ENCODE data around the gene CFAP74. TPM values are rescaled to one million over a fixed set of nuclear protein-coding genes. Genes with fewer than 3 reads are reported as not detected.

CFAP74 gene
- total RNA-seq, 1 donor from 2014 or later, result 0.35 TPM

GRCh38 chr1:1941211-1941841 lies 62.3 kb downstream of the CFAP74 start:
- Histone ChIP-seq H3K27me3 (peaks cover 15% of the 10 kb centered on the region), H3K4me3 (no peak overlapping the region), H3K27ac (no peak overlapping the region), H3K36me3 (no peaks in the 10 kb centered on the region), H3K9me3 (no peaks in the 10 kb centered on the region), H3K4me1 (no peaks in the 10 kb centered on the region)
- ATAC-seq (no peak), DNase-seq (no peak)
- TF ChIP-seq, protein P1, sequence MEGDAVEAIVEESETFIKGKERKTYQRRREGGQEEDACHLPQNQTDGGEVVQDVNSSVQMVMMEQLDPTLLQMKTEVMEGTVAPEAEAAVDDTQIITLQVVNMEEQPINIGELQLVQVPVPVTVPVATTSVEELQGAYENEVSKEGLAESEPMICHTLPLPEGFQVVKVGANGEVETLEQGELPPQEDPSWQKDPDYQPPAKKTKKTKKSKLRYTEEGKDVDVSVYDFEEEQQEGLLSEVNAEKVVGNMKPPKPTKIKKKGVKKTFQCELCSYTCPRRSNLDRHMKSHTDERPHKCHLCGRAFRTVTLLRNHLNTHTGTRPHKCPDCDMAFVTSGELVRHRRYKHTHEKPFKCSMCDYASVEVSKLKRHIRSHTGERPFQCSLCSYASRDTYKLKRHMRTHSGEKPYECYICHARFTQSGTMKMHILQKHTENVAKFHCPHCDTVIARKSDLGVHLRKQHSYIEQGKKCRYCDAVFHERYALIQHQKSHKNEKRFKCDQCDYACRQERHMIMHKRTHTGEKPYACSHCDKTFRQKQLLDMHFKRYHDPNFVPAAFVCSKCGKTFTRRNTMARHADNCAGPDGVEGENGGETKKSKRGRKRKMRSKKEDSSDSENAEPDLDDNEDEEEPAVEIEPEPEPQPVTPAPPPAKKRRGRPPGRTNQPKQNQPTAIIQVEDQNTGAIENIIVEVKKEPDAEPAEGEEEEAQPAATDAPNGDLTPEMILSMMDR (IDR thresholded peaks at IDR 0.05), result no peak
- intact Hi-C loops (cut with DNase I), result no loop called here

DNA sequence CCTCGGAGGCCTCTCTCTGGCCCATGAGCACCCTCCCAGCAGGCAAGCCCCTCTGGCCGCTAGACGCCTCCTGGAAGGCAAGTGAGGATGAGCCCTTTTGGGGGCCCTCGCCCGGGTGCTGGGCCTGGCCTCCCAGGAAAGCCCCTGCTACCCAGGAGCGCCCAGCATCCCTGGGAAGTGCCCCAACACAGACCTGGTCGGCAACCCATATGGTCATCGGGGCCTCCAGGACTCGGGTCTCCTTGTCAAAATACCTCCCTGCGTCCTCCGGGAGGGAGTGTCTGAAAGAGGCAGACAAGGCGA lies 63.5 kb downstream of the CFAP74 start:
- ATAC-seq, result no peak
- peaks cover 15% of the 10 kb centered on the region for H3K27me3 ChIP-seq
- no peaks in the 10 kb centered on the region for H3K36me3 ChIP-seq
- no peak overlapping the region for H3K4me3 ChIP-seq
- intact Hi-C loops (cut with DNase I), result no loop called here
- no peaks in the 10 kb centered on the region for H3K9me3 ChIP-seq
- H3K27ac ChIP-seq, result no peak overlapping the region
- no peak for DNase-seq
- TF ChIP-seq, protein P1 (IDR thresholded peaks at IDR 0.05), result no peak
- H3K4me1 ChIP-seq, result no peaks in the 10 kb centered on the region

DNA sequence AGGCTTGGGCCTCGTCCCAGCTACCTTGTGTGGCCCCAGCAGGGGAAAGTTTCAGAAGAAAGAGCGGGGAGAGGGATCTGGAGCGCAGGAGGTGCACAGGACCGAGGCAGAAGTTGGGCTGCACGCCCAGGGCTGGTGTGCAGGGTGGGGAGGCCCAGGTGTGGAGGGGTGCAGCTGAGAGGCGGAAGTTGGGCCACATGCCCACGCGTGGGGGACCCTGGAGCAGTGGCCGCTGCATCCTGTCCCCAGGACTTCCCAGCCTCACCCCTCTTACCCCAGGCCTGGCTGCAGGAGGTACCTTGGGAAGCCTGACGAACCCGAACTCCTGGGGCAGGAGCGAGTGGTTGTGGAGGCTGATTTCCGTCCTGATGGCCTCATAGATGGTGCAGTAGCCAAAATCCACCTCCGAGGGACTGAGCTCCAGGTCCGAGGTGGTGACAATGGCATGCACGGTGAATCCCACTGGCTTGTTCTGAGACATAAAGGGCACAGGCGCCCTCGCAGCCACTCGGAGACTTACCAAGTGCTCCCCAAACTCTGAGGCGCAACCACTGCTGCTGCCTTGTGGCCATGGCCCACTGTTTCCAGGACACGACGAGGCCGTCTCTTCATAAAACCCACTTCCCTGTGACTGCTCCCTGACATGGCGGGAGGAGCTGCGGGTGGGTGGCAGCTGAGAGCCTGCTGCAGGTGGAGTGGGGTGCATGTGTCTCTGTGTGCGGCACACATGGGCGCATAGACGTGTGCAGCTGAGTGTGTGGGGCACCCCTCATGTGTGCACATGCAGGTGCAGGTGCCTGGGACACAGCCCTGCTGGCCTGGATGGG lies 64.1 kb downstream of the CFAP74 start:
- intact Hi-C loops (cut with DNase I), result no loop called here
- Histone ChIP-seq H3K36me3 (no peaks in the 10 kb centered on the region), H3K9me3 (no peaks in the 10 kb centered on the region), H3K27ac (no peak overlapping the region), H3K4me3 (no peak overlapping the region), H3K27me3 (peaks cover 15% of the 10 kb centered on the region), H3K4me1 (no peaks in the 10 kb centered on the region)
- ATAC-seq (no peak), DNase-seq (no peak)
- TF ChIP-seq, protein P1 (IDR thresholded peaks at IDR 0.05), result no peak

DNA sequence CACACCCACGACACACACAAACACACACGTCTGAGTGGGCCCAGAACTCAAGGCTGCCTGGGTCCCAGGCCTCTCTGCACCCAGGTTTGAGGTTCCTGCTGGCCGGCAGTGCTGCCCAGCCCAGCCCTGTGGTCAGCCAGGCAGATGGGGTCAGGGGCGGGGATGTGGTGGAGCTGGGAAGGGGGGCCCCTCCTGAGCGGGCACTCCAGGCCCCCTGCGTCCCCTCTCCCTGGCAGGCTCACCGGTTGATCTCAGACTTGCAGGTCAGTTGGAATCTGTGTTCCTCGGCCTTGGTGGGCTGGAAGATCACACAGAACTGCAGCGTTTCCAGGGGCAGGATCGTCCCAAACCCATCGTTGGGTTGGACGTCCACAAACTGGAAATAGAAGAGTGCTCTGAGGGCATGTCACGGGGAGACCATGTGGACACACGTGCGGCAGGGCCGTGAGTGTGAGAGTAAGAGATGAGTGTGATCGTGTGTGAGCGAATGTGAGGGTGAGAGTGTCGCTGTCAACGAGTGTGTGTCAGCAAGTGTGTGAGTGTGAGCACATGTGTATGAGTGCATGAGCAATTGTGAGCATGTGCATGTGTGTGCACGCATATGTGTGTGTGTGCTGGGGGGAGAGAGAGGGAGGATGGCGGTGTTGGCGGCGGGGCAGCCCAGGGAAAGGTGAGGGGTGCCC lies 64.8 kb downstream of the CFAP74 start:
- Histone ChIP-seq H3K4me3 (no peak overlapping the region), H3K27me3 (peaks cover 15% of the 10 kb centered on the region), H3K9me3 (no peaks in the 10 kb centered on the region), H3K27ac (no peak overlapping the region), H3K36me3 (no peaks in the 10 kb centered on the region), H3K4me1 (no peaks in the 10 kb centered on the region)
- TF ChIP-seq, protein P1 (IDR thresholded peaks at IDR 0.05), result no peak
- intact Hi-C loops (cut with DNase I), result no loop called here
- ATAC-seq (no peak), DNase-seq (no peak)

- Histone ChIP-seq H3K4me3 (no peak overlapping the region), H3K9me3 (no peaks in the 10 kb centered on the region), H3K4me1 (no peaks in the 10 kb centered on the region), H3K36me3 (no peaks in the 10 kb centered on the region), H3K27me3 (peaks cover 15% of the 10 kb centered on the region), H3K27ac (no peak overlapping the region)
- no peak for ATAC-seq
- TF ChIP-seq, protein P1 (IDR thresholded peaks at IDR 0.05), result no peak
- no peak for DNase-seq
- intact Hi-C loops (cut with DNase I), result no loop called here
Measured at GRCh38 chr1:1938276-1938573, 65.4 kb downstream of the CFAP74 start.
